ENCODE measurements around the gene IFT27. TPM values are rescaled to one million over a fixed set of nuclear protein-coding genes. Genes with fewer than 3 reads are reported as not detected.
A peak's percentile ranks its signal among the peaks of the same experiment; 100 is the strongest.

IFT27 gene
- total RNA-seq, 4 donors from 2014 or later, result 4.4 to 15.8 (median 10.8) TPM

- DNase-seq (ENCODE audit: low spot score), result no peak
- no peak for ATAC-seq (ENCODE audit: low FRiP score)
- no peak for TF ChIP-seq CTCF (IDR thresholded peaks at IDR 0.05)
These were observed 41.6 kb upstream of the IFT27 start for GRCh38 chr22:36817525-36817848.

GRCh38 chr22:36816636-36817524 lies 41.0 kb upstream of the IFT27 start, which contains the start of gene PVALB:
Gene PVALB, minus strand, starts transcription at chr22:36817035. Its CDS starts 30 bp downstream, at chr22:36817005.
- no peak for TF ChIP-seq CTCF (IDR thresholded peaks at IDR 0.05)
- ATAC-seq (ENCODE audit: low FRiP score) (peak; percentile 73), DNase-seq (ENCODE audit: low spot score) (no peak)

GRCh38 chr22:36816339-36816635 lies 40.4 kb upstream of the IFT27 start:
- ATAC-seq (ENCODE audit: low FRiP score) (no peak), DNase-seq (ENCODE audit: low spot score) (no peak)
- no peak for TF ChIP-seq CTCF (IDR thresholded peaks at IDR 0.05)

- ATAC-seq (ENCODE audit: low FRiP score), result no peak
- TF ChIP-seq CTCF (IDR thresholded peaks at IDR 0.05), result no peak
These were observed 39.8 kb upstream of the IFT27 start for GRCh38 chr22:36815558-36816338.

GRCh38 chr22:36814801-36815200 lies 38.9 kb upstream of the IFT27 start:
- no peak for TF ChIP-seq CTCF (IDR thresholded peaks at IDR 0.05)
- ATAC-seq (ENCODE audit: low FRiP score) (no peak), DNase-seq (ENCODE audit: low spot score) (no peak)

More at GRCh38 chr22:36815558-36816338, 39.8 kb upstream of the IFT27 start:
- no peak for DNase-seq (ENCODE audit: low spot score)

GRCh38 chr22:36811094-36811800 lies 35.3 kb upstream of the IFT27 start:
- no peak for TF ChIP-seq CTCF (IDR thresholded peaks at IDR 0.05)
- no peak for ATAC-seq (ENCODE audit: low FRiP score)
- no peak for DNase-seq (ENCODE audit: low spot score)

Measured in omental fat pad (tissue), 4 donors.